ENCODE measurements around the gene RANGAP1.

- TF ChIP-seq CTCF (IDR thresholded peaks at IDR 0.05): no peak
- peak in 1 of 2 donors; percentile 25 for TF ChIP-seq POLR2AphosphoS5 (IDR thresholded peaks at IDR 0.05)
Observed at GRCh38 chr22:41327124-41327523, 41.1 kb upstream of the RANGAP1 start.
